ENCODE data around the gene SIN3B. TPM values are rescaled to one million over a fixed set of nuclear protein-coding genes. Genes with fewer than 3 reads are reported as not detected.
A peak's percentile ranks its signal among the peaks of the same experiment; 100 is the strongest.

The SIN3B gene
- total and polyA plus RNA-seq, 9 of the 15 experiments (the other 6 are each of a cell fraction or from before 2014, with no cell fraction given) = 0.51 to 34.2 (median 14.3) TPM

GRCh38 chr19:16886305-16886880 lies 57.2 kb downstream of the SIN3B start (continued):
- no peak for TF ChIP-seq ZNF212 (CRISPR knock-in tag; IDR thresholded peaks at IDR 0.05)
- TF ChIP-seq RBBP5 (IDR thresholded peaks at IDR 0.05; ENCODE audit: borderline replicate concordance, insufficient read depth, low read length, poor library complexity, severe bottlenecking) = no peak
- peak; percentile 58; the same call in 1 of the 2 replicates for TF ChIP-seq CEBPB (tag; IDR thresholded peaks at IDR 0.05)
- no peak for TF ChIP-seq HEY1 (CRISPR knock-in tag; IDR thresholded peaks at IDR 0.05; ENCODE audit: borderline replicate concordance)
- no peak for TF ChIP-seq ZNF23 (CRISPR knock-in tag; IDR thresholded peaks at IDR 0.05)
- TF ChIP-seq RREB1 (CRISPR knock-in tag; IDR thresholded peaks at IDR 0.05) = no peak
- TF ChIP-seq DIDO1 (tag; IDR thresholded peaks at IDR 0.05; ENCODE audit: low read depth) = no peak
- no peak for TF ChIP-seq NR0B1 (IDR thresholded peaks at IDR 0.05; ENCODE audit: partially characterized antibody)
- TF ChIP-seq RCOR1 (IDR thresholded peaks at IDR 0.05; ENCODE audit: borderline replicate concordance in 1 of 2, low read depth in 2 of 2, low read length in 2 of 2) = 0 out of 4 replicates have a peak, but pooled peaks of 1 of the 2 experiments have one; percentile 17
- TF ChIP-seq MIER1 (IDR thresholded peaks at IDR 0.05; ENCODE audit: low read depth) = no peak
- no peak for TF ChIP-seq RBM25 (IDR thresholded peaks at IDR 0.05; ENCODE audit: low read depth, low read length, severe bottlenecking)
- TF ChIP-seq E2F5 (CRISPR knock-in tag; IDR thresholded peaks at IDR 0.05) = no peak
- 0 out of 2 replicates have a peak, but pooled peaks have one; percentile 44 for TF ChIP-seq ATF4 (CRISPR knock-in tag; IDR thresholded peaks at IDR 0.05)
- TF ChIP-seq ZNF316 (IDR thresholded peaks at IDR 0.05) = no peak
- no peak for TF ChIP-seq ZMIZ1 (IDR thresholded peaks at IDR 0.05; ENCODE audit: low read depth in 2 of 2, low read length in 2 of 2)
